GM10266 (cell line): ENCODE measurements around the gene THSD4.

Source experiments
- DNase-seq: peaks from one replicate; pipeline ENCODE4 v3.0.0; 2012; ENCODE audit errors: extremely low spot score
- CTCF ChIP-seq: IDR thresholded peaks from 2 replicates; pipeline ENCODE4 v1.5.1; 2012; ENCODE audit warnings: mild to moderate bottlenecking, low read depth; ENCODE audit not compliant: control insufficient read depth, insufficient read depth; ENCODE audit errors: missing control alignments

THSD4 gene

DNA sequence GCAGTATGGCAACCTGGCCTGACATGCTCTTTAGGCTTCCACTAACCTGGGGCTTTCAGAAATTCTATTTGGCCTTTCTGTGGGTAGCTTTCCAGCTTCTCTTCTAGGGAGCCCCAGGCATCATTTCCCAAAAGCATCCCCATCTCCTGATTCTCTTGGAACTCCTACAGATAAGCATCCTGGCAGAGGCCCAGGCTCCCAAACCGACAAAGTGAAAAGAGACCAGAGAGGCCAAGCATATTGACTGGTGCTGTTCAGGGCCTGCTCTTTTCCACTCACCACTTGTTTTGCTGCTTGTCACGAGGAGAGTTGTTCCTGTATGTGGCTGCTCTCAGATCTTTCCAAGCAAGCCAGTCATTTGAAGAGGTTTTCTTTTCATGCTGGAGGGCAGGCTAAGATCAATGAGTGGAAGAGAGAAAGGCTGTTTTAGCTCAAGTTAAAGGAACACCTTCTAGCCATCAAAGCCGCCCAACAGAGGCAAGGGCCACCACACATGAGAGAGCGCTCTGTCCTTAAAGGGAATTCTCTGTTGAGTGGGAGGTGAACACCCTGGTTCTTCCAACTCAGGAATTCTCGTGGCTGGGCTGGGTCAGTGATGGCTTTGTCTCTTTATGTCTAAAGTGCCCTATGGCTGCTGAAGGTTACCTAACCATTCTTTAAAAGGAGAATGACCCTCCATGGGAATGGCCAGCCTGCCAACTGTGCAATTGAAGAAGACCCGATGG lies 664.0 kb downstream of the THSD4 start:
- no peak for TF ChIP-seq CTCF

GRCh38 chr15:71780115-71780976 lies 665.1 kb downstream of the THSD4 start:
- peak; percentile 67 for DNase-seq
- TF ChIP-seq CTCF = peak; percentile 74

More for the DNA sequence above, 664.0 kb downstream of the THSD4 start:
- DNase-seq = no peak

DNA sequence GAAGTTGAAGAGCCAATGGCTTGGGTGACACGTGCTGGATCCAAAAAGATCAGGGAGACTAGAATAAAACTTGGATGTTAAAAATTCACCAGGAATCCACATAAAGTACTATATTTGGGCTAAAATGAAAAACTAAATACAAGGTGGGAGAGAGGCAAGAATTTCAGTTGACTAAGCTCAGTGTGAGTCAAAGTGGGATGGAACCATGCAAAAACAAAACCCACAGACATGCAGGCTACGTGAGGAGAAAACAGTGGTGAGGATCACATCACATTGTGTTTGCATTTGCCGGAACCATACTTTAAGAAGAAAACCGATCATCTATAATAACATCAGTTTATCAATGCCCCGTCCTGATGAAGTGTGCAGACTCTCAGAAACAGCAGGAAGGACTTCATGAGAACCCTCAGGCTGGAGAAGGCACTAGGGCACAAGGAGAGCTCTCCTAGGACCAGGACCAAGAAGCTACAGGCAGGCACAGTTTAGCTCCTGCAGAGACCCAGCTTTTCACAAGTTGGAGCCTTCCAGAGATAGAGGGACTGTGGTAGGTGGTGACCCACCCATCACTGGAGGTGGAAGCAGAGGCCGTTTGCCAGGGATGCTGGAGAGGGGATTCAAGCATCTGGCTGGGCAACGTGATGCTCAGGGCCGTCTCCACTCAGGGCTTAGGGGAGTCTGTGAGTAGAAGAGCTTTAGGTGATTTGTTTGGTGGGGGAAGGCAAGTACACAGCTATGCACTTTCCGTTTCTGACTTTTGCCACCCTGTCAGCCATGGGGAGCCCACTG lies 666.1 kb downstream of the THSD4 start:
- DNase-seq = peak; percentile 73
- no peak for TF ChIP-seq CTCF

DNA sequence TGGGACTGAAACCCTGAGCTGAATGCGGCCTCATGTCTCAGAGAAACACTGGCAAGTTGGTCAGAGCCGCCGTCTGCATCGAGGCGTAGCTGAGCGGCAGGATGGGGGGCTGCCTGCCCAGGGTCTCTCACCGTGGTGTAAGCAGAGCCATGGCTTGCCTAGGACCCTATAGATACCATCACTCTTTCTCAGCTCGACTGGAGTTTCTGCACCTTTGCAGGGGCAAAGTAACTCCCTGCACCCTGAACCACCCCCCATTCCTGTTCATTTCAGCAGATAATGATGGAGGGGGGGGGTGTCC lies 666.6 kb downstream of the THSD4 start:
- DNase-seq = no peak
- no peak for TF ChIP-seq CTCF

GRCh38 chr15:71782422-71783165 lies 667.3 kb downstream of the THSD4 start:
- no peak for TF ChIP-seq CTCF

DNA sequence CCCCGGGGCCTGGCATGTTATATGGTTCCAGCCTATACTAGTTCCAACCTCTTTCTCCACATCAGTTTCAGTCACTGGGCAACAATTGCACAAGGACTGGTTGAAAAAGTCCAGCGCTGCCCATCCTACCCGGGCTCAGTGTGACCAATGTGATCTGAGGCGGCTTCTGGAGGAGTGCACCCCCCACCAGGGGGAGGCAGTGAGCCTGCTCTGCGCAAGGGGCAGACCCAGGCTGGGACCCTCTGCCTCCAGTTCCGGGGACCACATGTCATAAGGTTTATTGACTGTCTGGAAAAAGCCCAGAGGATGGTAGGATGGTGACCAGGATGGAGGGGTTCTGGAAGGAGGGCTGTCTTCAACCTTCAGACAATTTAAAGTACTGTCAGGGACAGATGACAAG lies 669.4 kb downstream of the THSD4 start:
- peak; percentile 16 for TF ChIP-seq CTCF
- DNase-seq = no peak

More at GRCh38 chr15:71782422-71783165, 667.3 kb downstream of the THSD4 start:
- no peak for DNase-seq
